Lung (tissue), 12 donors: Measurements from ENCODE around the gene SHISA5. TPM values are rescaled to one million over a fixed set of nuclear protein-coding genes. Genes with fewer than 3 reads are reported as not detected.

Source experiments
- ATAC-seq: fragments of 200-7000 bp; cut with Tn5 transposase; one replicate; pipeline ENCODE4 v1.9.1; 2020; ENCODE audit warnings: moderate number of reproducible peaks; ENCODE audit not compliant: insufficient read depth, low FRiP score
- DNase-seq, 3 donors: peaks; one replicate each; pipeline ENCODE4 v3.0.0-alpha.2; 2013 to 2017
- H3K27ac ChIP-seq, 2 donors: one replicate each; pipeline ENCODE4 v1.5.1; 2013; ENCODE audit warnings: mild to moderate bottlenecking in 2 of 2, moderate library complexity in 2 of 2, control low read depth in 1 of 2, inconsistent platforms in 1 of 2, low read depth in 1 of 2, low read length in 1 of 2
- H3K27me3 ChIP-seq, 3 donors: one replicate each; pipeline ENCODE4 v1.5.1; 2013; ENCODE audit warnings: low read length in 2 of 3; ENCODE audit not compliant: control insufficient read depth in 3 of 3, insufficient read depth in 3 of 3
- H3K36me3 ChIP-seq, 4 donors: one replicate each; pipeline ENCODE4 v1.5.1; 2013; ENCODE audit warnings: low read length in 4 of 4, mild to moderate bottlenecking in 1 of 4, moderate library complexity in 1 of 4; ENCODE audit not compliant: control insufficient read depth in 4 of 4, insufficient read depth in 4 of 4
- H3K4me1 ChIP-seq, 5 donors: one replicate each; pipeline ENCODE4 v1.5.1; 2013; ENCODE audit warnings: low read length in 5 of 5, mild to moderate bottlenecking in 2 of 5, moderate library complexity in 1 of 5; ENCODE audit not compliant: control insufficient read depth in 5 of 5, insufficient read depth in 5 of 5
- H3K4me3 ChIP-seq: one replicate; pipeline ENCODE4 v1.5.1; 2013; ENCODE audit warnings: mild to moderate bottlenecking, control low read depth, moderate library complexity
- H3K9ac ChIP-seq, 2 donors: one replicate each; pipeline ENCODE4 v1.5.1; 2013; ENCODE audit warnings: low read length in 2 of 2, control low read depth in 1 of 2; ENCODE audit not compliant: insufficient read depth in 1 of 2
- H3K9me3 ChIP-seq, 4 donors: one replicate each; pipeline ENCODE4 v1.5.1; 2013; ENCODE audit warnings: low read length in 3 of 4, mild to moderate bottlenecking in 1 of 4, moderate library complexity in 1 of 4; ENCODE audit not compliant: control insufficient read depth in 4 of 4, insufficient read depth in 3 of 4
- WGBS, 2 donors: extraction: QIAGEN DNeasy Blood & Tissue Kit; methylation state at CpG; one replicate each; pipeline ENCODE4 v1.1.7; 2013; 5-methylcytosine and 5-hydroxymethylcytosine counted together
- polyA plus RNA-seq, 2 donors: library from polyadenylated mRNA; stranded (reverse); fragments of 200-250 nt; gene quantifications; one replicate each; pipeline ENCODE4 v1.2.1, GENCODE V29; 2013
- total RNA-seq, 2 donors: library from RNA; depleted of rRNA in 1 of 2; stranded (reverse); fragments of >200 nt in 1 of 2; gene quantifications; one replicate each; pipeline ENCODE4 v1.2.1, GENCODE V29; 2014 to 2021
- TF ChIP-seq, protein P1 (sequence below): IDR thresholded peaks from 2 replicates; pipeline ENCODE4 v1.5.1; 2012; ENCODE audit warnings: mild to moderate bottlenecking; ENCODE audit errors: control extremely low read depth, extremely low read depth
- donor health status: control.
- donor health status: control.
- donor health status: Bipolar disorder and iron deficiency.
- donor health status: healthy.
- donor health status: DM: yes; HTN: yes; CAD: no.

The SHISA5 gene
- total and polyA plus RNA-seq, 4 donors: 70.5 to 184 (median 131) TPM

DNA sequence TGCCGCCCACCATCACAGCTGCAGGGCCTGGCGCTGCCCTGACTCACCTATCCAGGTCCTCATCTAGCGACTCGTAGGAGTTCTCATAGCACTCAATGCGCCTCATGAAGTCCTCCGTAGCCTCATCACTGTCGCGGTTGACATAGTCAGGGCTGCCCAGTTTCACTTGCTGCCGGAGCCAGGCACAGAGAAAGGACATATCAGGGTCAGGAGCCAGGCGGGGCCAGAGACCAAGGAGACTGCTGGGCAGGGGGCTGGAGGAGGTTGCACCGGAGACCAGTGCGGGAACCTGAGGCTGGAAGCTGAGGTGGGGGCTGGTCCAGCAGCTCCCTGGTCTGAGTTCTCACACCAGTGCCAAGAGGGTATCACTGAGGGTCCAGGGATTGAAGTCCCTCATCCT lies 34.5 kb upstream of the SHISA5 start:
- TF ChIP-seq, protein P1, sequence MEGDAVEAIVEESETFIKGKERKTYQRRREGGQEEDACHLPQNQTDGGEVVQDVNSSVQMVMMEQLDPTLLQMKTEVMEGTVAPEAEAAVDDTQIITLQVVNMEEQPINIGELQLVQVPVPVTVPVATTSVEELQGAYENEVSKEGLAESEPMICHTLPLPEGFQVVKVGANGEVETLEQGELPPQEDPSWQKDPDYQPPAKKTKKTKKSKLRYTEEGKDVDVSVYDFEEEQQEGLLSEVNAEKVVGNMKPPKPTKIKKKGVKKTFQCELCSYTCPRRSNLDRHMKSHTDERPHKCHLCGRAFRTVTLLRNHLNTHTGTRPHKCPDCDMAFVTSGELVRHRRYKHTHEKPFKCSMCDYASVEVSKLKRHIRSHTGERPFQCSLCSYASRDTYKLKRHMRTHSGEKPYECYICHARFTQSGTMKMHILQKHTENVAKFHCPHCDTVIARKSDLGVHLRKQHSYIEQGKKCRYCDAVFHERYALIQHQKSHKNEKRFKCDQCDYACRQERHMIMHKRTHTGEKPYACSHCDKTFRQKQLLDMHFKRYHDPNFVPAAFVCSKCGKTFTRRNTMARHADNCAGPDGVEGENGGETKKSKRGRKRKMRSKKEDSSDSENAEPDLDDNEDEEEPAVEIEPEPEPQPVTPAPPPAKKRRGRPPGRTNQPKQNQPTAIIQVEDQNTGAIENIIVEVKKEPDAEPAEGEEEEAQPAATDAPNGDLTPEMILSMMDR: no peak
- no peak overlapping the region for H3K9ac ChIP-seq
- peaks cover 0 to 21% (median 5%) of the 10 kb centered on the region in 4 donors for H3K36me3 ChIP-seq
- H3K4me1 ChIP-seq: no peaks in the 10 kb centered on the region
- no peaks in the 10 kb centered on the region for H3K27me3 ChIP-seq
- WGBS, 2 donors: 96% methylated on average over 12 of the region's 12 CpGs
- no peak overlapping the region for H3K27ac ChIP-seq
- ATAC-seq: no peak
- H3K4me3 ChIP-seq: no peak overlapping the region
- no peak for DNase-seq
- H3K9me3 ChIP-seq: no peaks in the 10 kb centered on the region

DNA sequence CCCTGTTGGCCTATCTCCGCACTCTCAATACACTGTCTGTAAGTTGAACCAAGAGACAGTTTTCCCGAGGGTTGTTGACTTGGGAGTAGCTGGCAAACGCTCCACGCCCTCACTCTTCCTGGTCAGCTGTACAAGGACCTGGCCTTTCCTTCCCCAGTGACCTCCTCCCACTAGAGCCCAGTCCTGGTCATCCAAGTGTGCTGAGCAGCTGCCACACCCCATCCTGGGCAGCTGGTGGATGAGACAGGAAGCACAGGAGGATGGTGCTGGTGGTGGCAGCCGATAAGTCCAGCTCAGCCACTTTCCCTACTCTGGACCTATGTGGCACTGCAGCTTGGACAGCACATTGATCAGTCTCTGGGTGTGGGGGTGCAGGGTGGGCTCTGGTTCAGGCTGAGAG lies 32.8 kb upstream of the SHISA5 start:
- Histone ChIP-seq H3K9me3 (no peaks in the 10 kb centered on the region), H3K27me3 (no peaks in the 10 kb centered on the region), H3K36me3 (peaks cover 0 to 21% (median 5%) of the 10 kb centered on the region in 4 donors), H3K4me3 (no peak overlapping the region), H3K27ac (no peak overlapping the region), H3K4me1 (no peaks in the 10 kb centered on the region), H3K9ac (no peak overlapping the region)
- TF ChIP-seq, protein P1: no peak
- WGBS, 2 donors: 76 to 86% methylated on average over 5 of the region's 5 CpGs
- ATAC-seq (no peak), DNase-seq (no peak)

DNA sequence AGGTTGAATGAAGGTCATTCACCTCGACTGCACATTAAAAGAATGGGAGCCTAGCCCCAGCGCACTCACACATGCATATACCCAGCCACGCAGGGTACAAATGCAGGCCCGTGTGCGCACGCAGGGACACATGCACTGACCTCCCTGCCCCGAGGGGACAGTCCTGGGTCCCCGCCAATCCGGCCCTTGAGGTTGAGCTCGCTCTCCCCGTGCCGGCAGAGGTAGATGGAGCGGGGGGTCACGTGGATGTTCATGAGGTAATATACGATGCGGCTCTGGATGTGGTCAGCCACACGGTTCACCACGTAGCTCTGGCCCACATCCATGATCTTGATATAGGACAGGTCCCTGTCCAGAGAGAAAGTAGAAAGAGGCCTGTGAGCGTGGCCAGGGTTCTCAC lies 32.1 kb upstream of the SHISA5 start:
- H3K4me3 ChIP-seq: no peak overlapping the region
- TF ChIP-seq, protein P1: no peak
- no peaks in the 10 kb centered on the region for H3K4me1 ChIP-seq
- no peak overlapping the region for H3K9ac ChIP-seq
- ATAC-seq (no peak), DNase-seq (no peak)
- H3K9me3 ChIP-seq: no peaks in the 10 kb centered on the region
- H3K27ac ChIP-seq: no peak overlapping the region
- no peaks in the 10 kb centered on the region for H3K27me3 ChIP-seq
- WGBS, 2 donors: 86 to 92% methylated on average over 19 of the region's 19 CpGs
- peaks cover 0 to 21% (median 5%) of the 10 kb centered on the region in 4 donors for H3K36me3 ChIP-seq

DNA sequence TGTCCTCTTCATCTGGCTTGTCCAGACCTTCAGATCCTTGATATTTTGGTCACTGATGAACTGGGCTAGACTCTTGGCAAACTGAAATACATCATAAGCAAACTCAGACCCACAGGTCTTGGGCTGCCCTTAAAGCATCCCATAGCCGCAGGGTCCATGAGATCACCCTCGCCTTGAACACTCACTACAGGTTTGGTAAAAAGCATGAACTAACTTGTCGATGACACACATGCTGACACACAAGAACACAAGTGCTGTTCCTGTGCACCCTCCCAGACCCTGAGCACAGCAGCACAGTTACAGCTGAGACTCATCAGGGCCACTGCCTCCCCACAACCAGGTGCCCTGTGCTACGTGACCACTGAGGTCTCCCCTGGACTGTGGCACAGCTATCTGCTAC lies 31.6 kb upstream of the SHISA5 start:
- WGBS, 2 donors: 96 to 97% methylated on average over 4 of the region's 4 CpGs
- Histone ChIP-seq H3K27me3 (no peaks in the 10 kb centered on the region), H3K4me3 (no peak overlapping the region), H3K9ac (no peak overlapping the region), H3K36me3 (peaks cover 0 to 21% (median 5%) of the 10 kb centered on the region in 4 donors), H3K4me1 (no peaks in the 10 kb centered on the region), H3K27ac (no peak overlapping the region), H3K9me3 (no peaks in the 10 kb centered on the region)
- no peak for ATAC-seq
- TF ChIP-seq, protein P1: no peak
- DNase-seq: no peak
